D721Med (cell line): Measurements from ENCODE around the gene ADNP.

ENCODE experiments used
- DNase-seq: peaks from one replicate; pipeline ENCODE4 v3.0.0; 2011; ENCODE audit warnings: low spot score; ENCODE audit not compliant: insufficient read length
- FAIRE-seq: peaks from 2 replicates; lab custom pipeline; 2011; peaks lifted over from hg19 to GRCh38; lab: Jason Lieb, UNC
- CTCF ChIP-seq: IDR thresholded peaks from 2 replicates; pipeline ENCODE4 v1.5.1; 2012; ENCODE audit warnings: mild to moderate bottlenecking, control low read depth; ENCODE audit not compliant: insufficient read depth; ENCODE audit errors: missing control alignments

ADNP gene

GRCh38 chr20:50862546-50862945 is 68.7 kb downstream of the ADNP start:
- DNase-seq (no peak), FAIRE-seq (no peak)
- no peak for TF ChIP-seq CTCF

- FAIRE-seq (no peak), DNase-seq (no peak)
- no peak for TF ChIP-seq CTCF
Measured at GRCh38 chr20:50861012-50861411, 70.2 kb downstream of the ADNP start.

GRCh38 chr20:50859161-50859560 is 72.1 kb downstream of the ADNP start:
- DNase-seq (no peak), FAIRE-seq (no peak)
- TF ChIP-seq CTCF, result no peak

- DNase-seq, result no peak
- no peak for TF ChIP-seq CTCF
- FAIRE-seq, result no peak
Measured at GRCh38 chr20:50858525-50858924, 72.7 kb downstream of the ADNP start.

- TF ChIP-seq CTCF, result no peak
- DNase-seq (no peak), FAIRE-seq (no peak)
Measured at GRCh38 chr20:50857348-50857747, 73.9 kb downstream of the ADNP start.

- FAIRE-seq, result no peak
- no peak for TF ChIP-seq CTCF
- no peak for DNase-seq
Measured at GRCh38 chr20:50856475-50857041, 74.7 kb downstream of the ADNP start.

GRCh38 chr20:50855498-50856474 is 75.5 kb downstream of the ADNP start:
- DNase-seq (no peak), FAIRE-seq (no peak)
- no peak for TF ChIP-seq CTCF
